H54 (cell line): ENCODE measurements around the gene DCAF8L2.
"Not testable (repeated sequence)": the region's sequence is repeated elsewhere in the genome, so short reads cannot be mapped to it uniquely, and the experiment has no call there.

Experiments used
- DNase-seq: peaks from one replicate; pipeline ENCODE4 v3.0.0; 2011; ENCODE audit warnings: low spot score, mixed read lengths; ENCODE audit not compliant: insufficient read length
- FAIRE-seq: peaks from 3 replicates; lab custom pipeline; 2011; peaks lifted over from hg19 to GRCh38; lab: Jason Lieb, UNC
- POLR2A ChIP-seq: IDR thresholded peaks from 2 replicates; pipeline ENCODE4 v1.6.1; 2011; ENCODE audit warnings: low read depth, mild to moderate bottlenecking, low read length

Gene DCAF8L2

DNA sequence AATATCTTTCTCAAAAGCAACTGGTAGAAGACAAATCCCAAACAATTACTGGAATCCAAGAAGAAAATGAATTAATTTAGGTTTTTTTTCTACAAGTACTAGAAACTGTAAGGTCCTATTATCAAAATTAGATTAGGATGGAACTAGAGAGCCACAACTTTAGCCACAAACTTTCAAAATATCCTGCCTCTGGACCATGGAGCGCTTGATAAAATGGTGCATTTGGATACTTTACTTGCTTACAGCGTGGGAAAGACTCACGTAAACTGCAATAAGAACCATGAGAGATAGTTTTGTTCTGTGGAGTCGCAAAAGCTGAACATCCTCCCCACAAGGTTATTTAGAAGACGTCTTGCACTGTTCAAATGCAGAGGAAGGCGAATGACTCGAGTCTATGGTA lies at the start of gene DCAF8L2:
DCAF8L2 (plus strand) TSS at position 301 of the 400 bp plus-strand sequence. CDS start 156,552 bp downstream, outside the sequence.
- FAIRE-seq (no peak), DNase-seq (no peak)
- TF ChIP-seq POLR2A, result no peak

- not testable (repeated sequence) for FAIRE-seq, DNase-seq
Observed at GRCh38 chrX:27541161-27541560, 49.0 kb upstream of the DCAF8L2 start.

DNA sequence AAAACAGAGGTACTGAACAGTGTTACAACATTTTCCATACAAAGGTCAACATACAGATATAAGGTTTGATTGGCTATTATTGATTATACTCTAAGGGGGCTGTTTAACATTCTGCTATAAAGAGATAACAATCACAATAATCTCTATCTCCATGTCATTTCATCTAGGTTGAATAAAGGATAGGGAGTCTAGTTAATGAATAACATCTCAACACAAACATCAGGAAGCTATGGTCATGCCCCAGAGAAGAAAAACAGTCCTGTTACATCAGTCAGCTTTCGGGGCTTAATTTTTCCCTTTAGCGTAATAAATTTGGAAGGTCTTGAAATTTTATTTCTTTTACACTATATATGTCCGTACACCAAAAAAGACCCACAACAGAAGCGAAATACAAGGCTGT lies 41.5 kb upstream of the DCAF8L2 start:
- FAIRE-seq (no peak), DNase-seq (no peak)
- TF ChIP-seq POLR2A, result no peak

- DNase-seq (no peak), FAIRE-seq (no peak)
- no peak for TF ChIP-seq POLR2A
Observed at GRCh38 chrX:27549688-27550087, 40.5 kb upstream of the DCAF8L2 start.

DNA sequence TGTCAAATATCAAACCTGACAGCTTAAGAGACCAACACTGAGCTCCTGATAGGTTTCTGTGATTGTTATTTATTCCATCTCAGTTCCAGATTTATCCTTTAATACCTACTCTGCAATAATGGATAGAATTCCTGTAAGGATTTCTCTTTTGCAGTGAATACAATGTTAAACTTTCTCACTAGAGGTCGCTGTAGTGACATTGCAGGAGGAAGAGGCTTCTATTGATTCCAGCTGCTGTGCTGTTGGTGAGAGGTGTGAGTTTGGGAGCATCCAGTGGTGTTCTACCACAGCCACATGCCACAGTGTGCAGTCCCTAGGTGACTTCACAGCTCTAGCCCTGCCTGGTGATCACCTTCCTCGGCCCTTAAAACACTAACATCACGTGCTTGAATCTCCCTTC lies 34.6 kb upstream of the DCAF8L2 start:
- DNase-seq, result peak; percentile 0
- FAIRE-seq, result no peak
- no peak for TF ChIP-seq POLR2A

DNA sequence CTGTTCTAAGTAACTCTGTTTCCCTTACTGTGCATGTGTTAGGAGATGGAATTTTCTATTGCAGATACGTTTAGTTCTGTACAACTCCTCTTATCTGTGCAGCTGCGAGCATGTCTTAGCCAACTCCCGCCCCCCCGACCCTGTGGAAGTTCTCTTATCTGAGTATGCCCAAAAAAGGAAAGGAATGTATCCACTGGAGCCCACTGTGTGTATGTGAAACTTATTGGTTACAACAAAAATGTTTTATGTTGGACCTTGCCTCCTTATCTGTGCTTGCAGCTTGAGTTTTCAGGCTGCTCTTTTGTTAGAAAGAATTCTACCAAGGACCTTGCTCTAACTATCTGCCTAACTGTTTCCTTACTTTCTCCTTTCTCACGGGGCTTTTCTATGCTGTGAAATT lies 24.2 kb upstream of the DCAF8L2 start:
- FAIRE-seq, result no peak
- no peak for TF ChIP-seq POLR2A

GRCh38 chrX:27571164-27571563 lies 19.0 kb upstream of the DCAF8L2 start:
- DNase-seq (no peak), FAIRE-seq (no peak)
- no peak for TF ChIP-seq POLR2A

More for the DNA sequence above, 24.2 kb upstream of the DCAF8L2 start:
- DNase-seq, result no peak

GRCh38 chrX:27575565-27575964 lies 14.6 kb upstream of the DCAF8L2 start:
- TF ChIP-seq POLR2A, result no peak
- DNase-seq (no peak), FAIRE-seq (no peak)

DNA sequence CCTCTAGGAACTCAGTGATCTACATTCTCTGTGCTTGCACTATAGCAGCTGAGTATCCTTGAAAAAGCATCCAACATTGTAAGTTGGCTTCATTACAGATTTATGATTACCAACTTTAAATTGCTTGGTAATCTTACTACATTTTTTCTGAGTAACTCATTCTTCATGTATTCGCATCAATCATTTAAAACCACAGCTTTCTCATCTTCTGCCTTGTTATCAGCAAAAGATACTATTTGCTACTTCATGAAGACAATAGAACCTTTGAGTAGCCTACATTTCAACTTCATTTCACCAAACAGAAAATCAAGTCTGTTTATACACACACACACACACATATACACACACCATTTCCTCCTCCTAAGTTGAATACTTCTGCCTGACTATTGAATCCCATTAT lies 6.2 kb upstream of the DCAF8L2 start:
- DNase-seq, result no peak
- FAIRE-seq, result no peak
- no peak for TF ChIP-seq POLR2A

DNA sequence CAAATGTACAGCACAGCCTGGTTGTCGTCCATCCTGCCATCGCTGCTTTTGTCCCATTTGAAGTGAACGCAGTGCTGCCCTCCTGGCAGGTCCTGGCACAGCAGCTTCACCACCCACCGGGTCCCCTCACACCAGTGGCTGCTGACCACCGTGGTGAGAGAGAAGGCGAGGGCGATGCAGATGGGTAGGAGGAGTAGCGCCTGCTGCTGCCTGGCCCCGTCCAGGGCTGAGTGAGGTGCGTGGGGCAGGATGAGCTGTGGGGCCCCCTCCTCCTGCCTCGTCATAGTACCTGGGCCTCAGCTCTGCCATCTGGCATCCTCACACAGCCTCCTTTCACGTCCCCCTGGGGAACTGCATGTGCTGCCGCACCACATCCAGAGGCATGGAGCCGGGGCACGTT lies 1.8 kb downstream of the DCAF8L2 start:
- FAIRE-seq, result no peak
- no peak for DNase-seq
- no peak for TF ChIP-seq POLR2A

DNA sequence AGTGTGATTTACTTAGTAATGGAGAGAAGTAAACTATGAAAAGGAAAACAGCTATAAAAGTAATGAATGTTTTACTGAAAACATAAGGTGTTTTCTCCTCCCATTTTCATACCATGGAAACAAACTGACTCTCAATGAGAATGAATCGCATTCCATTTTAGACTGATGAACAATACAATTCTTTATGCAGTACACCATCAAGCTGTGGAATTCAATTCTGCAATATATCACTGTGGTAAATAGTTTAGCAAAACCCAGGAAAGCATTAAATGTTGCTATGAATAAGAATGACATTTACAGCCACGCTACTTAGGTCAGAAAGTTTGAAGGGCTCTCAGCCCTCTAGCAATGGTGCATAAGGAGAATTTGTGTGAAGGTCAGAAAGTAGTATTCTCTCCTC lies 7.4 kb downstream of the DCAF8L2 start:
- DNase-seq (no peak), FAIRE-seq (no peak)
- TF ChIP-seq POLR2A, result no peak

DNA sequence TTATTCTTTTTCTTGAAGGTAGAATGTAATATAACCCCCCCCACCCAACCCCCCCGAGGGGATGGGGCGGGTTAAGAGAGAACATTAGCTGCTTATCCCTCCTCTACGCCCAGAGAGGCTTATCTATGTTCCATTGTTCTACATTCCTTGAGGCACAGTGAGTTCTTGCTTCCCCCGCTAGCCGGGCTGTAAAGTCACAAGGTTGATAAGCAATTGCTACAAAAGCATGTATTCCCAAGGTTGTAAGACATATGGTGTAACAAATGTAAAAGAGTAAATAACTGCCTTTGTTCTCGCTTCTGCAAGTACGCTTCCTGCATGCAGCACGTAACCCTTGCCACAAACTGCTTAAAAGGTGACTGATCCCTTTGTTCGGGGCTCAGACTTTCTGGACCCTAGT lies 8.2 kb downstream of the DCAF8L2 start:
- FAIRE-seq (no peak), DNase-seq (no peak)
- TF ChIP-seq POLR2A, result no peak

GRCh38 chrX:27599928-27600327 lies 9.8 kb downstream of the DCAF8L2 start:
- TF ChIP-seq POLR2A, result no peak

DNA sequence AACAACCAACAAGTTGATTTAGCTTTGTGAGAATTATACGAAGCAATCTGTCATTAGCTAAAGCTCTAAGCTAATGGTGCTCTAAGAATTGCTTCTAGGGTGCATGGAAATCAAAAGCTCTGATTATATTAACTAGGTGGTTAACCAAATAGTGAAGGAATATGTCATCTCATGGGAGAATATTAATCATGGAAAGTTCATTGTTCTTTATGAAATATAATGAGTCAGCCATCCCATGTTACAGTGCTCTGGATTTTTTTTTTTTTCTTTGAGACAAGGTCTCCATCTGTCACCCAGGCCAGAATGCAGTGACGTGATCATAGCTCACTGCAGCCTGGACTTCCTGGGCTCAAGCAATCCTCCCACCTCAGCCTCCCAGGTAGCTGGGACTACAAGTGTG lies 10.5 kb downstream of the DCAF8L2 start:
- FAIRE-seq (no peak), DNase-seq (no peak)
- TF ChIP-seq POLR2A, result no peak

More at GRCh38 chrX:27599928-27600327, 9.8 kb downstream of the DCAF8L2 start:
- FAIRE-seq, result no peak
- DNase-seq, result peak; percentile 2

GRCh38 chrX:27608671-27609070 lies 18.5 kb downstream of the DCAF8L2 start:
- DNase-seq (no peak), FAIRE-seq (no peak)
- TF ChIP-seq POLR2A, result no peak

DNA sequence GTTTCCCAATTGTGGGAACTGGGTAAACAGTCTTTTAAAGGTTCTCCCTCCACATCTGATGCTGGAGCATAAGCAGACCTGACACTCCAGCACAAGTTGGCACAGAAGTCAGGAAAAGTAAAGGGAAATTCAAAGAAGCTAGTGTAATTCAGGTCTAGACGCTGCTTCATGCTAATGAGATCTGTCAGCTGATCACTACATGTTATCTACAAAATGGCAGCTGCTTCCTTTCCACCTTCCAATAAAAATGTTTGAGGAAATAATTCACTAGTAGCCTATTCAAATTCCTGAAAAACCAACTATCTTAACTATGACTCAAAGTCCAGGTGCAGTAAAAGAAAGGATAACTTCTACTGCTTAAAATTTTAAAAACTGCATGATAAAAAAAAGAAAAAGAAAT lies 29.3 kb downstream of the DCAF8L2 start:
- DNase-seq, result no peak
- no peak for TF ChIP-seq POLR2A
- no peak for FAIRE-seq
